Glutamatergic neuron (in vitro differentiated cells): Measurements from ENCODE around the gene POLR1G. TPM values are rescaled to one million over a fixed set of nuclear protein-coding genes. Genes with fewer than 3 reads are reported as not detected.
A peak's percentile ranks its signal among the peaks of the same experiment; 100 is the strongest.

Experiments
- DNase-seq: peaks from one replicate; pipeline ENCODE4 v3.0.0; 2022
- H3K27ac Mint-ChIP-seq: one replicate; pipeline ENCODE4 v1.8.0; 2020; ENCODE audit warnings: mild to moderate bottlenecking, mixed read lengths, inconsistent platforms; ENCODE audit not compliant: unreplicated experiment
- H3K27me3 Mint-ChIP-seq: one replicate; pipeline ENCODE4 v1.8.0; 2020; ENCODE audit warnings: mild to moderate bottlenecking, moderate library complexity, mixed read lengths, inconsistent platforms; ENCODE audit not compliant: unreplicated experiment
- H3K36me3 Mint-ChIP-seq: one replicate; pipeline ENCODE4 v1.8.0; 2020; ENCODE audit warnings: mild to moderate bottlenecking, mixed read lengths, inconsistent platforms; ENCODE audit not compliant: unreplicated experiment
- H3K4me1 Mint-ChIP-seq: one replicate; pipeline ENCODE4 v1.8.0; 2020; ENCODE audit warnings: mild to moderate bottlenecking, low read depth, mixed read lengths, inconsistent platforms; ENCODE audit not compliant: unreplicated experiment
- H3K4me3 Mint-ChIP-seq: one replicate; pipeline ENCODE4 v1.8.0; 2020; ENCODE audit warnings: mild to moderate bottlenecking, mixed read lengths, inconsistent platforms; ENCODE audit not compliant: unreplicated experiment
- H3K9me3 Mint-ChIP-seq: one replicate; pipeline ENCODE4 v1.8.0; 2020; ENCODE audit warnings: mild to moderate bottlenecking, moderate library complexity, mixed read lengths, inconsistent platforms; ENCODE audit not compliant: unreplicated experiment
- total RNA-seq: library from RNA; stranded (reverse); fragmentation: NEBNext Ultra II Directional; extraction: Animal tissue kit (Norgen Biotek cat#: 25700); gene quantifications from one replicate; pipeline ENCODE4 v1.2.1, GENCODE V29; 2021; ENCODE audit not compliant: unreplicated experiment
- TF ChIP-seq, protein P1 (sequence below): fragments of 200-600 bp; sonication (generic); IDR thresholded peaks from one replicate; pipeline ENCODE4 v1.5.0; 2021; ENCODE audit not compliant: partially characterized antibody, unreplicated experiment

Gene POLR1G
- total RNA-seq, 1 donor from 2014 or later: 4.3 TPM

DNA sequence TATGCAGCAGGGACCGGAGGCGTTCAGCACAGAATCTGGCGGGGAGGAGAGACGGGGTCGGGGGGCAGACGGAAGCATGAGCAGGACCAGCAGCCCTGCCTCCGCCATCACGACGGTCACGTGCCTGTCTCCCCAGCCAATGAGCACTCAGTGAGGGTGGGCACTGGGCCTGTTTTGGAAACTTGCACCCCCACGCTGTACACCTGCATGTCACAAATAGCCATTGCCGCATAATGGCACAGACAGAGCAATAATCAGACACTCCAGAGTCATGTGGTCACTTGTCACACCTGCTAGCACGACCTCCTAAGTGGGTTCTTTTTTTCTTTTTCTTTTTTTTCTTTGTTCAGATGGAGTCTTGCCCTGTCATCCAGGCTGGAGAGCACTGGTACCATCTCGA, 44.8 kb upstream of the POLR1G start:
- no peaks in the 10 kb centered on the region for H3K27me3 Mint-ChIP-seq
- no peak overlapping the region for H3K27ac Mint-ChIP-seq
- H3K4me3 Mint-ChIP-seq: no peak overlapping the region
- H3K36me3 Mint-ChIP-seq: peaks cover 3% of the 10 kb centered on the region
- DNase-seq: no peak
- H3K4me1 Mint-ChIP-seq: no peaks in the 10 kb centered on the region
- TF ChIP-seq, protein P1, sequence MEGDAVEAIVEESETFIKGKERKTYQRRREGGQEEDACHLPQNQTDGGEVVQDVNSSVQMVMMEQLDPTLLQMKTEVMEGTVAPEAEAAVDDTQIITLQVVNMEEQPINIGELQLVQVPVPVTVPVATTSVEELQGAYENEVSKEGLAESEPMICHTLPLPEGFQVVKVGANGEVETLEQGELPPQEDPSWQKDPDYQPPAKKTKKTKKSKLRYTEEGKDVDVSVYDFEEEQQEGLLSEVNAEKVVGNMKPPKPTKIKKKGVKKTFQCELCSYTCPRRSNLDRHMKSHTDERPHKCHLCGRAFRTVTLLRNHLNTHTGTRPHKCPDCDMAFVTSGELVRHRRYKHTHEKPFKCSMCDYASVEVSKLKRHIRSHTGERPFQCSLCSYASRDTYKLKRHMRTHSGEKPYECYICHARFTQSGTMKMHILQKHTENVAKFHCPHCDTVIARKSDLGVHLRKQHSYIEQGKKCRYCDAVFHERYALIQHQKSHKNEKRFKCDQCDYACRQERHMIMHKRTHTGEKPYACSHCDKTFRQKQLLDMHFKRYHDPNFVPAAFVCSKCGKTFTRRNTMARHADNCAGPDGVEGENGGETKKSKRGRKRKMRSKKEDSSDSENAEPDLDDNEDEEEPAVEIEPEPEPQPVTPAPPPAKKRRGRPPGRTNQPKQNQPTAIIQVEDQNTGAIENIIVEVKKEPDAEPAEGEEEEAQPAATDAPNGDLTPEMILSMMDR: no peak
- peaks cover 4% of the 10 kb centered on the region for H3K9me3 Mint-ChIP-seq

GRCh38 chr19:45362291-45362690, 44.2 kb upstream of the POLR1G start:
- Mint-ChIP-seq H3K36me3 (peaks cover 3% of the 10 kb centered on the region), H3K27ac (no peak overlapping the region), H3K4me1 (no peaks in the 10 kb centered on the region), H3K27me3 (no peaks in the 10 kb centered on the region), H3K9me3 (peaks cover 4% of the 10 kb centered on the region), H3K4me3 (no peak overlapping the region)
- DNase-seq: no peak
- TF ChIP-seq, protein P1: no peak

DNA sequence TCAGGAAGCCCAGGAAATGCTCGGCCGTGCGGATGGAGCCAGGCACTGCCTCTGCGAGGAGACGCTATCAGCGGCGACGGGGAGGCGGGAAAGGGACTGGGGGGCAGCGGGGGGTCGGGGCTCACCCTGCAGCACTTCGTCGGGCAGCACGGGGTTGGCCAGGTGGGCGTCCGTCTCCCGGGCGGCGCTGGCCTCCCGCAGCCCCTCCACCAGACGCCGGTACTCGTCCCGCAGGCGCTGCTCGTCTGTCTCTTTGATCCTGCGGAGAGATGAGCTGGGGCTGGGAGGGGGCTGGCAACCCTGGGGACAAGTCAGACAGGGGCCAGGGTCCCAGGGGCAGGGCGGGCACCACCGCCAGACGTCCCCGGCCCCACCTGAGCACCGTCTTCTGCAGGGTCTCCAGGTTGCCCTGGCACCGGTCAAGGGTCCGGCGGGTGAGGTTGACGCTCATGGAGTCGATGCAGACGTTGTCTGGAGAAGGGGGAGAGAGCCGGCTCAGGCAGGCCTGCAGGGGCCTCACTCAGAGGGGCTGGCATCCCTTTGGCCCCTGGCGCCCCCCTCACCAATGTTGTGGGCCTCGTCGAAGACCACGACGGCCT, 42.5 kb upstream of the POLR1G start:
- H3K4me1 Mint-ChIP-seq: peaks cover under 1% of the 10 kb centered on the region
- peaks cover 2% of the 10 kb centered on the region for H3K9me3 Mint-ChIP-seq
- no peak overlapping the region for H3K27ac Mint-ChIP-seq
- H3K27me3 Mint-ChIP-seq: no peaks in the 10 kb centered on the region
- DNase-seq: no peak
- TF ChIP-seq, protein P1: no peak
- H3K4me3 Mint-ChIP-seq: no peak overlapping the region
- H3K36me3 Mint-ChIP-seq: peaks cover 3% of the 10 kb centered on the region

- no peak for DNase-seq
- H3K27ac Mint-ChIP-seq: no peak overlapping the region
- H3K4me1 Mint-ChIP-seq: peaks cover 3% of the 10 kb centered on the region
- TF ChIP-seq, protein P1: no peak
- H3K27me3 Mint-ChIP-seq: no peaks in the 10 kb centered on the region
- H3K4me3 Mint-ChIP-seq: no peak overlapping the region
- H3K9me3 Mint-ChIP-seq: peaks cover 2% of the 10 kb centered on the region
- peaks cover 3% of the 10 kb centered on the region for H3K36me3 Mint-ChIP-seq
Observed at GRCh38 chr19:45364696-45365095, 41.7 kb upstream of the POLR1G start.

GRCh38 chr19:45368127-45368526, 38.3 kb upstream of the POLR1G start:
- H3K4me3 Mint-ChIP-seq: peak overlapping the region; percentile 42
- TF ChIP-seq, protein P1: no peak
- no peak for DNase-seq
- peaks cover 2% of the 10 kb centered on the region for H3K9me3 Mint-ChIP-seq
- no peak overlapping the region for H3K27ac Mint-ChIP-seq
- peaks cover 3% of the 10 kb centered on the region for H3K4me1 Mint-ChIP-seq
- H3K36me3 Mint-ChIP-seq: no peaks in the 10 kb centered on the region
- no peaks in the 10 kb centered on the region for H3K27me3 Mint-ChIP-seq
